HCT116 (cell line): ENCODE measurements around the gene TRMT1. TPM values are rescaled to one million over a fixed set of nuclear protein-coding genes. Genes with fewer than 3 reads are reported as not detected.
A peak's percentile ranks its signal among the peaks of the same experiment; 100 is the strongest.

ENCODE experiments used
- ATAC-seq: fragments of 200-7000 bp; cut with Tn5 transposase; 2 replicates; pipeline ENCODE4 v1.9.1; 2020; ENCODE audit warnings: mild to moderate bottlenecking, moderate library complexity
- BruUV-seq: library from RNA; stranded (reverse); fragments of 400-500 nt; replicated peaks from 2 replicates; lab custom pipeline; 2021; lab: Mats Ljungman, UMichigan
- CTCF ChIA-PET: fragments of 300-600 bp; sonication (Branson Sonifier 250); formaldehyde crosslinking; loops from one replicate; lab custom pipeline; 2021; ENCODE audit warnings: antibody characterized with exemption; lab: Charles Lee
- POLR2A ChIA-PET: fragments of 300-600, 350-600 bp; sonication (Branson Sonifier 250); formaldehyde crosslinking; loops from one replicate; lab custom pipeline; 2021; ENCODE audit warnings: antibody characterized with exemption; lab: Charles Lee
- RAD21 ChIA-PET, 2 experiments: fragments of 300-600 bp; sonication (Branson Sonifier 250); formaldehyde crosslinking; loops; one replicate each; lab custom pipeline; 2023; ENCODE audit warnings: low total read pairs in 2 of 2; ENCODE audit not compliant: uncharacterized antibody in 2 of 2, unreplicated experiment in 2 of 2, low non-redundant PET in 1 of 2; lab: Charles Lee
- DNase-seq: peaks from one replicate; pipeline ENCODE4 v3.0.0-alpha.2; 2010; ENCODE audit warnings: low read depth, low spot score
- H2AFZ ChIP-seq: fragments of 200-600 bp; shearing (Covaris generic), sonication (generic); 2 replicates; pipeline ENCODE4 v1.6.1; 2017; ENCODE audit warnings: low read depth, mixed run types, mixed read lengths, antibody characterized with exemption, low read length; ENCODE audit not compliant: poor library complexity, severe bottlenecking
- H3K27ac ChIP-seq: 2 replicates; pipeline ENCODE4 v1.5.1; 2012; ENCODE audit warnings: low read depth, low read length
- H3K27me3 ChIP-seq: fragments of 200-600 bp; sonication (generic); 2 replicates; pipeline ENCODE4 v1.6.1; 2016; ENCODE audit warnings: mixed run types, low read length, mixed read lengths; ENCODE audit not compliant: insufficient read depth
- H3K36me3 ChIP-seq, 2 experiments: fragments of 200-500 bp in 1 of 2; fragments of 200-600 bp in 1 of 2; sonication (Bioruptor generic) in 1 of 2; sonication (generic) in 1 of 2; 2 replicates each; pipeline versions ENCODE4 v1.5.1 to v1.6.1; 2014 to 2016; ENCODE audit warnings: low read length in 2 of 2, inconsistent platforms in 1 of 2, mixed read lengths in 1 of 2, mixed run types in 1 of 2; ENCODE audit not compliant: insufficient read depth in 2 of 2, control insufficient read depth in 1 of 2
- H3K4me1 ChIP-seq, 2 experiments: fragments of 200-600 bp in 1 of 2; sonication (generic) in 1 of 2; 2 replicates each; pipeline versions ENCODE4 v1.5.1 to v1.6.1; 2012 to 2017; ENCODE audit warnings: low read length in 2 of 2, inconsistent platforms in 1 of 2, mild to moderate bottlenecking in 1 of 2, mixed read lengths in 1 of 2, mixed run types in 1 of 2, moderate library complexity in 1 of 2; ENCODE audit not compliant: insufficient read depth in 2 of 2, control insufficient read depth in 1 of 2
- H3K4me2 ChIP-seq: fragments of 200-600 bp; sonication (generic); 2 replicates; pipeline ENCODE4 v1.6.1; 2017; ENCODE audit warnings: mixed run types, low read length, mixed read lengths
- H3K4me3 ChIP-seq, 2 experiments: fragments of 200-600 bp in 1 of 2; sonication (generic) in 1 of 2; replicated peaks in 1 of 2; 2 replicates each; pipeline ENCODE4 v1.5.1; 2011 to 2016; ENCODE audit warnings: low read length in 2 of 2, control low read depth in 1 of 2, low read depth in 1 of 2, mild to moderate bottlenecking in 1 of 2, mixed read lengths in 1 of 2, mixed run types in 1 of 2
- H3K79me2 ChIP-seq: fragments of 200-600 bp; sonication (generic); 2 replicates; pipeline ENCODE4 v1.6.1; 2017; ENCODE audit warnings: mild to moderate bottlenecking, mixed run types, low read length, moderate library complexity, mixed read lengths; ENCODE audit not compliant: insufficient read depth
- H3K9ac ChIP-seq: fragments of 200-600 bp; sonication (generic); 2 replicates; pipeline ENCODE4 v1.6.1; 2016; ENCODE audit warnings: low read length, mixed read lengths
- H3K9me2 ChIP-seq: fragments of 200-600 bp; sonication (generic), shearing (Covaris generic); 2 replicates; pipeline ENCODE4 v1.6.1; 2017; ENCODE audit warnings: mixed run types, mild to moderate bottlenecking, moderate library complexity; ENCODE audit not compliant: insufficient read depth
- H3K9me3 ChIP-seq, 2 experiments: fragments of 200-500 bp in 1 of 2; fragments of 200-600 bp in 1 of 2; sonication (Bioruptor generic) in 1 of 2; sonication (generic) in 1 of 2; 2 replicates each; pipeline ENCODE4 v1.6.1; 2014 to 2017; ENCODE audit warnings: low read length in 2 of 2, mixed read lengths in 2 of 2, inconsistent platforms in 1 of 2, low read depth in 1 of 2, mild to moderate bottlenecking in 1 of 2, mixed run types in 1 of 2, moderate library complexity in 1 of 2; ENCODE audit not compliant: control insufficient read depth in 1 of 2, insufficient read depth in 1 of 2
- H4K20me1 ChIP-seq: fragments of 200-600 bp; sonication (generic), shearing (Covaris generic); 2 replicates; pipeline ENCODE4 v1.6.1; 2017; ENCODE audit warnings: mixed run types, mild to moderate bottlenecking, moderate library complexity; ENCODE audit not compliant: insufficient read depth
- EGR1 ChIP-seq: IDR thresholded peaks from 2 replicates; pipeline ENCODE4 v1.6.1; 2012; ENCODE audit warnings: low read depth
- MAX ChIP-seq: IDR thresholded peaks from 2 replicates; pipeline ENCODE4 v1.6.1; 2012
- POLR2AphosphoS5 ChIP-seq: IDR thresholded peaks from 2 replicates; pipeline ENCODE4 v1.6.1; 2011; ENCODE audit warnings: mild to moderate bottlenecking, low read depth, low read length, moderate library complexity
- SP1 ChIP-seq: IDR thresholded peaks from 2 replicates; pipeline ENCODE4 v1.6.1; 2012; ENCODE audit warnings: low read depth
- SRF ChIP-seq: IDR thresholded peaks from 2 replicates; pipeline ENCODE4 v1.6.1; 2012; ENCODE audit warnings: low read depth
- YY1 ChIP-seq: IDR thresholded peaks from 2 replicates; pipeline ENCODE4 v1.6.1; 2011; ENCODE audit warnings: low read length, low read depth, moderate library complexity, mild to moderate bottlenecking; ENCODE audit not compliant: insufficient replicate concordance; ENCODE audit errors: extremely low read depth
- ZBTB33 ChIP-seq: IDR thresholded peaks from 2 replicates; pipeline ENCODE4 v1.6.1; 2011; ENCODE audit warnings: mild to moderate bottlenecking, low read length, moderate library complexity; ENCODE audit not compliant: insufficient replicate concordance; ENCODE audit errors: extremely low read depth
- ZFX ChIP-seq: fragments of 450-650 bp; IDR thresholded peaks from 2 replicates; pipeline ENCODE4 v1.6.1; 2017
- intact Hi-C: fragments of 100-400 bp; cut with micrococcal nuclease; formaldehyde crosslinking; loops from 2 replicates; pipeline ENCODE4 v1.10.0; 2022
- total RNA-seq: library from RNA; stranded (reverse); gene quantifications from one replicate; pipeline ENCODE4 v1.2.1, GENCODE V29; 2021; ENCODE audit not compliant: unreplicated experiment

Gene TRMT1
- total RNA-seq, 1 experiment from 2014 or later, result 84.4 TPM

GRCh38 chr19:13117772-13118423, 1.4 kb upstream of the TRMT1 start, which contains the start of gene NACC1:
TSS of gene NACC1 (plus strand) at chr19:13118264. CDS start at chr19:13135208, 16,944 bp downstream.
- Histone ChIP-seq H3K4me3 (peak within 1 kb of the TSS; percentile 97 to 98), H3K9me2 (no peaks in the 10 kb centered on the region), H3K27ac (peak within 1 kb of the TSS; percentile 100), H4K20me1 (peaks cover 21% of the 10 kb centered on the region; the same call in 1 of the 2 replicates), H3K36me3 (peaks cover 10 to 36% of the 10 kb centered on the region in 2 experiments; a peak in 3 of 4 replicates), H3K79me2 (peaks cover 85% of the 10 kb centered on the region), H3K9me3 (no peaks in the 10 kb centered on the region), H3K27me3 (no peaks in the 10 kb centered on the region), H3K4me2 (peak within 1 kb of the TSS; percentile 91), H3K9ac (peak within 1 kb of the TSS; percentile 99), H3K4me1 (peaks cover 21 to 43% of the 10 kb centered on the region in 2 experiments; a peak in 3 of 4 replicates), H2AFZ (no peak within 1 kb of the TSS)
- ChIA-PET CTCF (interaction anchor here (1.0 to 2.2 kb wide), 7 partner anchors 17 to 153 kb away, joined by 3 to 9 read pairs (median 4); no protein-coding TSS in a partner anchor), POLR2A (interaction anchor here (0.8 to 1.8 kb wide), 4 partner anchors 35 to 152 kb away, joined by 3 to 16 read pairs (median 5); no protein-coding TSS in a partner anchor), RAD21 (interaction anchor here in 1 of 2 experiments (0.7 to 0.8 kb wide), 2 partner anchors 28 to 150 kb away, joined by 3 to 6 read pairs; no protein-coding TSS in a partner anchor)
- TF ChIP-seq POLR2AphosphoS5 (peak; percentile 53), MAX (peak; percentile 35; the same call in 1 of the 2 replicates), ZBTB33 (peak; percentile 57), YY1 (peak; percentile 90), ZFX (no peak; the same call in 1 of the 2 replicates), SP1 (peak; percentile 75), SRF (peak; percentile 62; the same call in 1 of the 2 replicates), EGR1 (no peak; the same call in 1 of the 2 replicates)
- BruUV-seq, result no TSS peak
- DNase-seq (peak; percentile 89), ATAC-seq (peak; percentile 87)
- intact Hi-C loops, result loop anchor here (2.0 to 5.0 kb wide), 2 partner anchors 33 to 144 kb away; partner anchors contain the start of genes IER2 and STX10
